Medulla oblongata (tissue), 1 donor: ENCODE results near the gene PIK3CB.
"Not testable (repeated sequence)": the region's sequence is repeated elsewhere in the genome, so short reads cannot be mapped to it uniquely, and the experiment has no call there.

Source experiments
- DNase-seq: peaks from one replicate; pipeline ENCODE4 v3.0.0-alpha.2; 2015; ENCODE audit errors: extremely low spot score

PIK3CB gene

GRCh38 chr3:138681463-138682220, 153.1 kb downstream of the PIK3CB start:
- no peak for DNase-seq

- not testable (repeated sequence) for DNase-seq
Observed at GRCh38 chr3:138680974-138681373, 153.8 kb downstream of the PIK3CB start.

GRCh38 chr3:138678874-138679392, 155.8 kb downstream of the PIK3CB start:
- DNase-seq: no peak

GRCh38 chr3:138678086-138678485, 156.6 kb downstream of the PIK3CB start:
- peak; percentile 25 for DNase-seq

- DNase-seq: no peak
Observed at GRCh38 chr3:138675393-138675792, 159.3 kb downstream of the PIK3CB start.

GRCh38 chr3:138673641-138674530, 160.8 kb downstream of the PIK3CB start:
- DNase-seq: peak; percentile 57

- no peak for DNase-seq
Observed at GRCh38 chr3:138670407-138670806, 164.3 kb downstream of the PIK3CB start.

GRCh38 chr3:138668107-138668506, 166.6 kb downstream of the PIK3CB start:
- DNase-seq: peak; percentile 53

GRCh38 chr3:138657508-138657907, 177.2 kb downstream of the PIK3CB start:
- no peak for DNase-seq

GRCh38 chr3:138653567-138653966, 181.2 kb downstream of the PIK3CB start:
- DNase-seq: no peak

GRCh38 chr3:138649134-138649533, 185.6 kb downstream of the PIK3CB start:
- DNase-seq: no peak

- DNase-seq: no peak
Observed at GRCh38 chr3:138646513-138646912, 188.2 kb downstream of the PIK3CB start.

GRCh38 chr3:138646008-138646407, 188.7 kb downstream of the PIK3CB start:
- DNase-seq: no peak

GRCh38 chr3:138642927-138643253, 191.8 kb downstream of the PIK3CB start:
- DNase-seq: no peak

GRCh38 chr3:138642226-138642926, 192.4 kb downstream of the PIK3CB start:
- DNase-seq: no peak

- no peak for DNase-seq
Observed at GRCh38 chr3:138640537-138640936, 194.2 kb downstream of the PIK3CB start.

GRCh38 chr3:138638641-138639040, 196.1 kb downstream of the PIK3CB start:
- no peak for DNase-seq

GRCh38 chr3:138629526-138629925, 205.2 kb downstream of the PIK3CB start:
- no peak for DNase-seq

GRCh38 chr3:138625707-138626365, 208.9 kb downstream of the PIK3CB start:
- no peak for DNase-seq

- DNase-seq: no peak
Observed at GRCh38 chr3:138624518-138624917, 210.2 kb downstream of the PIK3CB start.

- DNase-seq: no peak
Observed at GRCh38 chr3:138620431-138620830, 214.3 kb downstream of the PIK3CB start.

GRCh38 chr3:138615462-138615861, 219.3 kb downstream of the PIK3CB start:
- DNase-seq: no peak
